GM19025 (cell line): ENCODE data around the gene CACNA2D3.

Experiments
- ATAC-seq: cut with Tn5 transposase; IDR thresholded peaks from one replicate; pipeline ENCODE4 v1.9.1; 2021; ENCODE audit warnings: mild to moderate bottlenecking, low read depth, moderate library complexity; ENCODE audit not compliant: unreplicated experiment

The CACNA2D3 gene

DNA sequence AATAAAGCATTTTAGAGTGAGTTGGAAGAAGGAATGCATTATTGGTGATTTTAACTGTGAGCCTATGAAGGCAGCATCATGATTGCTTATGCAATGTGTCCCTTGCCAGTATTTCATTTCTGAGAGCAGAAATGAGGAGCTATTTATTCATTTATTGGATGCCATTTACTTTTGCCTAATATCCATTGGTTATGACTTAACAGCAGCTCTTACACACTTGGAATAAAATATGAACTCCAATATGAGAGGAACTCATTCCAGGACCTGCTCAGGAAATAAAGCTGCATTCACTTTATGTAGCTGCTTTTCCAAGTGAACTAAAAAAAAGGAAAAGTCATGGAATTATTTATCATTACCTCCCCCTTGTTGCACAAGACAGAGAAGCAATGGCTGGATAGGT lies 525.4 kb downstream of the CACNA2D3 start:
- ATAC-seq = no peak

DNA sequence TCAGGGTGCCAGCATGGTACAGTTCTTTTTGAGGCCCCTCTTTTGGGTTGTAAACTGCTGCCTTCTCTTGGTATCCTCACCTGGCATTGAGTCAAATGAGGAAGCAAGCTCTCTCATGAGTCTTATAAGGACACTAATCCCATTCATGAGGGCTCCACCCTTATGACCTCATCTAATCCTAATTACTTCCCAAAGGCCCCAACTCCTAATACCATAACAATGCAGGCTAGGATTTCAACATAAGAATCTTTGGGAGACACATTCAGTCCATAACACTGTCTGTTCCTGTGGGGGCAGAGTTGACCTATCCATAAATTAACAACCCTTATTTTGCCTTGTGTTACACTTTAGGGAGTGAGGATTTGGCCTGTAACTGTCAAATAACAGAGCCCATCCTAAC lies 527.2 kb downstream of the CACNA2D3 start:
- ATAC-seq = no peak

DNA sequence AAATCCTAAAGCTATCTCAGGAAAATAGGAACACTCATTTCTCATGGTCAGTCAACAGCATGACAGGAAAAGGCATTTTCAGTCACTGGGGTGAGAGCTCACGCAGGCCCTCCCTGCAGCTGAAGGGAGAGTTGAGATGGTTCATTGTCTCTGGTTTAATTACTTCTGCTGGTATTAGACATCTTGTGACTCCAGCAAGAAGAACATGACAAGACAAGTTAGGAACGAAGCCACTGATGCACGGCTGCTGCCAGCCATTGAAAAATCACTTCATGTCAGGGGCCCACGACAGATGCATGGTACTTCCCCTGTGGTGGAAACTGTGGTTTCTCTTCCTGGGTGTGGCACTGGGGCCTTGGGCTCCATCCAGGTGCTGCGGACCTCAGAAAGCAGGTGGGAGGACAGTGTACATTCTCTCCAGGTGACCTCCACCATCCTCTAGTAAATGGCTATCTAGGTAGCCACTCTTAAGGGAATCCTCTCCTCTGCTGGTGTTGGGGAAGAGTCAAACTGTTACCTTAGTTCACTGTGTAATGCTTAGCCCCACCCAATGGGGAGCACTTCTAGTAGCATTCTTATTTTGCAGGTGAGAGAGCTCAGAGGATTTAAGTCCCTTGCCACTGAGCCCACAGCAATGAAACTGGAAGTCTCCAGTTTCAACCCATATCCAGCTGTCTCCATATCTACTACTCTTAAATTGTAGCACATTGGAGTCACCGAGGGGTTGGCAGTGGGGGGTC lies 531.3 kb downstream of the CACNA2D3 start:
- no peak for ATAC-seq

DNA sequence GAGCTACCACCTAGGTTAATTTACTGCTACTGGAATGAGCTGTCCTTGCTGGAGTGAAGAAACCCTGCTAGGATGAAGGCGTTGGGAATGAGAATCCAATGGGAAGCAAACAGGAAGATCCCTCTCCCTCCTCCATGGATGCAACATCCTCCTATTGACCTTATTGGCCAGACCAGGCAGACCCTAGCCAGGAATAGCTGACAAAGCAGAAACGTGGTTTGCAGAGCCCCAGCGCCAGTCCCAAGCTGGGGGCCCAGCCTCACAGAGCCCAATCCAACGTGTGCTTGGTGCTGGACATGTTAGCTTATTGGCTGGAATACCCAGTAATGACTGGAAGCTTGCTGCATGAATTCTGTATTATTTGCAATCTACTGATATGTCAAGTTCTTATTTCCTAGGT lies 532.4 kb downstream of the CACNA2D3 start:
- ATAC-seq = no peak

DNA sequence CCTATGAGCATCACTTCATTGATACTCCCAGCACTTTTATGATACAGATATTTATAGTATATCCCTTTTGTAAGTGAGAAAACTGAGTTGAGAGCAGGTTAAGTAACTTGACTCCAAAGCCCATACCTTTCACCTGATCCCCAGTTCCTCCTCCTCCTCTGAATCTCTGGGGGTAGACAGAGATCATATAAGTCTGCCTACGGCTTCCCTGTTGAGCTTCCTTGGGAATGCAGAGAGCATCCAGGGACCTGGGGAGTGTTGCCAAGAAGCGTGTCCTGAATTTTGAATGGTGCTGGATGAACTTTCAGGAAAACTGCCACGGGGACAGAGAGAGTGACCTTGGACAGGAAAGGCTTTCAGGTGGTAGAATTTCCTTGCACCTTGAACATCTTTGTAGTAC lies 537.0 kb downstream of the CACNA2D3 start:
- ATAC-seq = no peak

DNA sequence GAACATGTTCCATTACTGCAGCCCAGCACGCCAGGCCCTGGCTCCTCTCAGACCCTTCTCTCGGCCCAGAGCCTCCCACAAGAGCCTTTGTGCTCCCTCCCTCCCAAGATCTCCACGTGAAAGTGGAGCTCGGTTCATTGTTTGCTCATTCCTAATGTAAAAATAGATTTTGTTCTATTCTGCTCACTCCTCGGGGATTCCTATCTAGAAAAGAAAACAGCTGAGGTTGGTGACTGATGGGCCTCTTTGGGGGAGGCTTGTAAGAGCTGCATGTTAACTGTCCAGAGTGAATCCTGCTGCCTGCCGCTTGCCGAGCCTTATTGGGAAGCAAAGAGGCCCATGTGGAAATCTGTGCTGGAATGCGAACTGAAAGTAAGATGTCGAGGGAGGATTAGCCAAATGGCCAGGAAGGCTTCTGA lies 538.4 kb downstream of the CACNA2D3 start:
- no peak for ATAC-seq

DNA sequence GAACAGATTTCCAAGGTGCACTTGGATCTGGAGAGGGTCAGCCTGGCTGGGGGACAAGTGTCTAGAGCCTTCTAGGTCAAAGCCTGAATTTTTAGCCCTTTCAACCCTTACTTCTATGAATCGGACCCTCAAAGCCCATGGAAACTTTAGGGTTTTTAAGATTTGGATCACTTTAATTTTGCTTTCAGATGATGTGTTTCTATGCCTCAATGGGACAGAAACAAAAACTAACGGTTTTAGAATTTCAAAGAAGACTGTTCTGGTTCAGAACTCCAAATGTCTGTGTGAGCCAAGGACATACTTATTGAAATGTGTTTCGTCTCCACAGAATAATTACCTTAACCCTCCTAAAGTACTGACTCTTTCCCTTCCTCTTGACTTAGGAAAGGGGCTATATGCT lies 538.8 kb downstream of the CACNA2D3 start:
- no peak for ATAC-seq

DNA sequence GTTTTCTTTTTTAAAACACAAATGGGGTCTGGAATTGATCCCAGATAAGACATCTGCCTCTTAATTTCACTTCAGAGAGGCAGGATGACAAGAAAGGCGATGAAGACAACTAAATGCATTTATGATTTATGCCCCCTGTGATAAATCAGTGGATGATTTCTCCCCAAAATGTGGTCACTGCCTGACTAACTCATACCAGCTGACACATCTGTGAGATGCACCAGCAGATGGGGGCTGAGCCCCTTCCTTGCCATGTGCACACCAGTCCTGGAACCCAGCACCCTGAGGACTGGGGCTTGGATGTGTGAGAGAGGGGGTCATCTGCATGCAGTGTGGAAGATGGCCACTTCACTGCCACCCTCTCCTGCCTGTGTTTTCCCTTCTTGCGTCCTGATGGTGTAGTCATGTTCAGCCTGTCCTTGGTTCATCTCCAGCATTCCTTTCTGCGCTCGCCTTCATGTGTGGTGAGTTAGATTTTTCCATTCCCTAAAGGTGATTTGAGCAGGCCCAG lies 541.2 kb downstream of the CACNA2D3 start:
- no peak for ATAC-seq

DNA sequence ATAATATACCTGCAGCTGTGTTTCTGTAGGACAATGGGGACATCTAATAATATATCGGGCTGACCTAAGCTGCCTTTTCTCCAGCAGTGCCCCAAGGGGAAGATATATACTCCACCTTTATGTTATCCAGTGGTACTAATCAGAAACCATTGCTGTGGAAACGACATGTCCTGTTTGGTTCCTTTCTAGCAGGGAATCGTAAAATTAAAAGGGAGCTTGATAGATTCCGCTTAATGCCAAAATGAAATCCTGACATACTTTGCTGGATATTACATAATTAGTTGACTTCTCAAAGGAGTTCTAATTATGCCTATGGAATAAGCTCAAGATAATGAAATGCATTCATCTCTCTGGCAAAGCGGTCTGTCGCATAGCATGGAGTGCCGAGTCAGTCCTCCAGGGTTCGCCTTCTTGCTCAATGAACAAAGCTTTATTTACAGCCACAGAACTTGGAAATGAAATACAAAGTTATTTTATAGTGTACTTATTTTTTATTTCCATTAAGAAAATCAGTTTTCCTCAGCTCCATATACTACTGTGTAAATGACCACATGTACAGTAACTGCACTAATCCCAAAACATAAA lies 542.8 kb downstream of the CACNA2D3 start:
- no peak for ATAC-seq

DNA sequence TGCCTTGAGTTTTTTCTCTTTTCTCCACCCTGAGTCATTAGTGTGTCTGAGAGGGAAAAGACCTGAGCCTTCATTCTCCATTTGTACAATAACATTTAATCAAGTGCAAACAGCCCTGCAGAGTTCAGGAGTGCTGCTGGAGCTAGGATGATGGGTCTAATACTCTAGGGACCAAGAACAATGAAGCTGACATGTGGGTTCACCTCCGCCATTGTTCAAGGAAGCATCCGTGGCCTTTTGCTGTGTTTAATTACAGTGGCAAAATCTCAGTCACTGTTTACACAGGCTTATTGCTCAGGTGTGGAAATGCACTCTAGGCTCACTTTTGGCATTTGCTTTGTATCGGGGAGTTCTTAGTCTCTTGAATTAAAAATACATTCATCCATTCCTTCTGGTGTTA lies 545.9 kb downstream of the CACNA2D3 start:
- ATAC-seq = no peak

DNA sequence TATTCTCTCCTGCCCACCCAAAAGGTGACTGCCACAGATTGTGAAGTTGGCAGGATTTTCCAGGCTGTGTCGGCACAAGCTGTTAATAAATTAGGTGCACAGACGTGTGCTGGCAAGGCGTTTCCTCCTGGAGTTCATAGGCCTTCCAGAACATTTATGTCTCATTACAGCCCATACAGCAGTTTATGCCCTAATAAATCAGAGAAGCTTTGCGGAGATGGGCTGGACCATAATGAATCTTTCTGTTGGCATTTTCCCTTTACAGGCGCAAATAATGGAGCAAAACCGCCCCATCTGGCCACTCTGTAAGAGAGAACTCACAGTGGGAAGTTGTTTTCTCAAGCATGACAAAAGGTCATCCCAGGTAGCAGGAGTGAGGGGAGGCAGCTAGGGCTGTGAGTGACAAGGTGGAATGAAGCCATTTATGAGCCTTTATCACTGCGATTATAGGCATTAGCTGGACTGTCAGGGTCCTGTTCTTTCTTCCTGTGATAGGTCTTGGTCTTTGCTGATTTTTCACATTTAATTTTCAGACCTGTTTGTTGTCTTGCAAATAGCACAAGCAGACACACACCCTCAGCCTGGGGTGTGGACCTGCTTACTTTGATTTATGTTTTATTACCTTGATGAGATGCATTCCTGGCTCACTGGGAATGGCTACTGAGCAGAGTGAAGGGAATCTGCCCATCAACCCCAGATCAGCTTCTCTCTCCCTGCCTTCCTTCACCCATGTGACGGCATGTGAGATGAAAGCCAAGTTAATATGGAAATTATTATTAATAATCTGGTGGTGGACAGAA lies 548.0 kb downstream of the CACNA2D3 start:
- no peak for ATAC-seq

DNA sequence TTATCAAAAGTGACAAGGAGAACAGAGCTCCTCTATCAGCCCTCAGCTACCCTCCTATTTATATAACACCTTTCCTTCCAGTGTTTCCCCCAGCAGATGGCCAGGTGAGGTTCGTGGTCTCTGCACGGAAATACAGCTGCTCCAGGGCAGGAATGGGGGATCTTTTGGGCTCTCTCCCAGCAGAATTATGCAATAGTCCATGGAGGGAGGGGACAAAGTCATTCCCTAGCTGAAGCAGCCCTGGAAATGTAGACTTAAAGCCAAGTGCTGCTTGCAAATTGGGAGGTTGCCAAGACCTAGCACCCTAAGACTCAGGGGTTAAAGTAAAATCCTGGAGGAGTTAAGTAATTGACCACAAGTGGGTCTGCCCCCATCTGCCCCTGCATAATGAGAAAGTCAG lies 549.2 kb downstream of the CACNA2D3 start:
- ATAC-seq = no peak

DNA sequence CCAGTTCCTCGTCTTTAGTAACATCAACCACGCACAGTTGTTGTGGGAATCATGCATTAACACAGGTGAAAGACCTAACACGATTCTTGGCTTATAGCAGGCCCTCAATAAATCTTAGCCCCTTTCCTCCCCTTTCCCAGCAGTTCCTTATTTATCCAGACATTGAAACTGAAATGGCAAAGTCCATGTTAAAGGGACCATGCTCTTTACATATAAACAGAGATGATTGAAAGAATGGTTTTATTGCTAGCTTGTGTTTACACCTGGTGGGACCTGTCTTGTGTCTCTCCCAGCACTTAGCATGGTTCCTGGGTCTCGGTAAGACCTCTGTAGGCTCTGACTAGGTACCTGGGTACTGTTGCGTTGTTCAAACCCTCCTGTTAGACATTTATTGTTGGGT lies 553.7 kb downstream of the CACNA2D3 start:
- no peak for ATAC-seq

DNA sequence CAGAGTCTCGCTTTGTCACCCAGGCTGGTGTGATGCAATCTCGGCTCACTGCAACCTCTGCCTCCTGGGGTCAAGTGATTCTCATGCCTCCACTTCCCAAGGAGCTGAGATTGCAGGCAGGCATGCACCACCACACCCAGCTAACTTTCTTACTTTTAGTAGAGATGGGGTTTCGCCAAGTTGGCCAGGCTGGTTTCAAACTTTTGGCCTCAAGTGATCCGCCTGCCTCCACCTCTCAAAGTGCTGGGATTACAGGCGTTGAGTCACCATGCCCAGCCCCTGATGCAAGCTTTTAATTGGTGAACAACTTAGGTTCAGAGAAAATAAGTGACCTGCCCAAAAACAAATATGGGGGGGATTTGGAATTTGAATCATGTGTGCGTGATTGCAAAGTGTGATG lies 559.4 kb downstream of the CACNA2D3 start:
- ATAC-seq = no peak

DNA sequence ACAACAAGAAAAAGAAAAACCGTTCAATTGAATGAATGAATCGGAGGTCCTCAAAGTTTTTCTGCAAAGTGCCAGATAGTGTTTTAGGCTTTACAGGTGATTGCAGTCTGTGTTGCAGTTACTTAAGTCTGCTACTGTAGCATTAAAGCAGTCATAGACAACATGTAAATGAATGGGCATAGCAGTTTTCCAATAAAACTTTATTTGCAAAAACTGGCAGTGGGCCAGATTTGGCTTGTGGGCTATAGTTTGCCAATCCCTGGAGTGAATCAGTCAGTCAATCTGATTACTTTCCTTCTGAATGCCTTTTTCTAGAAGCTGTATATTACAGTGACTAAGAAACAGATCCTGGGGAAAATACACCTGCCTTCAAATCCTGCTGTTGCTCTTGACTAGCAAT lies 562.9 kb downstream of the CACNA2D3 start:
- no peak for ATAC-seq

DNA sequence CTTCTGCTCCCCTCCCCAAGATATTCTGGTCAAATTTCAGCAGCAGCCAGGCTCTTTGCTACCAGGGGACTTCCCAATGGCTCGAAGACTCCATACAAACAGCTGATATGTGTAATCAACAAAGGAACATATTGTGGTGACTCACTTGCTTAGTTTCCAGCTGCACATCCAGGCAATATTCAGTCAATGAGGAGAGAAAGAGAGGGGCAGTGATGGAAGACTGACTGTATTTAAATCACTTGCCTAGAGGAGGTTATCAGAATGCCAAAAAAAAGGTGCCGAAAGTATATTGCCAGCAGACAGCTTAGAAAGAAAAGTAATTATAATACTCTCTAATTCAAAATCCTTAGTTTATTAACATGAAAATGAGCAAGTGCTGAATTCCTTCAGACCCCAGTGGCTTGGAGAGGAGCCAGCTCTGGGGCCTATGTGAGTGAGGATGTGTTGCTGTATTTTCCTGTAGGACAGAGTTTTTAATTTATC lies 569.0 kb downstream of the CACNA2D3 start:
- ATAC-seq = no peak

DNA sequence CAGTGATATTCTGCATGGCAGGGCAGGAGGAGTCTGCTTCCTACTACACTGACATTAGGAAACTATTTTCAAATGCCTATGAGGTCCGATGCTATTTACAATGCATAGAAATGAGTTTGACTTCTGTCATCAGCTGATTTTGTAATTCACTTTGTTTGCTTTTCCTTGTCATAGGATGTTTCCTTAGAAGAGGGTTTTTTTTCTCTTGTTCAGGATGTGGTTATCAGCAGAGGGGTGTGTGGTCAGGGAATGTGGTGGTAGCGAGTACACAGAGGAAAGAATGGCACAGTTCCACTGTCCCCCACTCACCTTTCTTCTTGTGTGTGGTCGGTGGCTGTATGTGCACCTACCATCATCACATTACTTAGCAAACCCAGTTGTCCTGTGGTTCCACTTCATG lies 574.0 kb downstream of the CACNA2D3 start:
- no peak for ATAC-seq

DNA sequence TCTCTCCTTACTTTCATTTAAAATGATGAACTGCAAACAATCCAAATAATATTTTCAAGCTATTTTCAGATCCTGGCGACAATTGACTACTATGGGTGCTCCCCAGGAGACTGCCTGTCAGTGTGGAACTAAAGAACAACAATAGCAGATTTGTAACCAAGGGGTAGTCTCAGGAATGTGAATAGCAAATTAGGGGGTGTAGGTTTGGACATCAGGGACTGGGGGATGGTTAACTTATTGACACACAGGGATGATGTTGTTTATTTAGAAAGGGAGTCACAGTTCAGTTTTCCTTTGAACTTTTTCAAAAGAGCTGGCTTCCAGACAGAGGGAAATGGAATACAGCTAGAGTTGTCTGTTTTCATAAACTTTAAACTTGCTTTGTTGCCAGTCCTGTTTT lies 575.7 kb downstream of the CACNA2D3 start:
- ATAC-seq = no peak

DNA sequence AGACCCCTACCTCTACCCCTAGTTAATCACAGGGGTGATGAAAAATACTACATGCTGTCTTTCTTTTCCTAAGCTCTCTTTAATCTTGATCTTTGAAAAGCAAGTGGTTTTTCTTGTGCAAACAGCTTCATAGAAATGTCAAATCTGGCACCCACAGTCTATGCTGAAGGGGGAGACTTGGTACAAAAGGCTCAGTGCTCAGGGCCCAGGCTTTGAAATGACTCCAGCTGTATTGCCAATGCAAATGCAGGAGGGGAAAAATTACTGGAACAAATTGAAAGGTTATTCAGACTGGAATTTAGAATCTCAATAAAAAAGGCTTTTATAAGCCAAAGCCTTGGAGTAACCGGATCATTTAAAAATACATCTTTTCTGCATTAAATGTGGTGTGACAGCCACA lies 581.6 kb downstream of the CACNA2D3 start:
- ATAC-seq = no peak

DNA sequence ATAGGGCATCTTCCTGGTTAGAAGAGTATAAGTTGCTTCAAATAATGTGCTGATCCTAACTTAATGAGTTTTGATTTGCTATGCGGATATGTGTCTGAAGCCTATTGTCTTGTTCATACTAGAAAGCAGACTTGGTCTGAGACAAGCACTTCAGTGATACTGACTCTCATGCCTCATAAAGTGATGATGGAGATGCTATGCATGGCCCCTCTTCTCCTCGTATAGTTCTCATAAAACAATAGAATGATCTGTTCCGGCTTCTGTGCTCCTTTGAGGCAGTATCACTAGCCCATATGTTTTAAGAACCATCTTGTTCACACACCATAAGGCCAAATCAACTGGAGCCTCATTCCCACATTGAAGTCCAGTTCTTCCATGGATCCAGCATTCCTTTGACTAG lies 583.4 kb downstream of the CACNA2D3 start:
- no peak for ATAC-seq

DNA sequence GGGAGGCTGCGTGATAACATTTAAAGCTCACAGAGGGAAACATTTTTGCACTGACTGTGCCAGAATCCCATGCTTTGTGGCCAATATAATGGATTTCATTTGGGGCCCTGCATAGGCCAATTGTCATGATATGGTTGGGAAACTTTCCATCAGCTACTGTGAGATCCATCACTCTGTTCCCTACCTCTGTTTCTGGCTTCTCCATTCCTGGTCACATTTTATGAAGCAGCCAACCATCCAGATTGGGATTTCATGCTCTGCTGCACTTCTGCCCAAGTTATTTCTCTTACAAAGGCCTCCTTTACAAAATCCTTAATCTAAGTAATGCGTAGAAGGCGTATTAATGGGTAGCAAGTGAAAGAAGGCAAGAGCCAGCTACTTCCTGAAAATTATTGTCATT lies 584.4 kb downstream of the CACNA2D3 start:
- ATAC-seq = no peak
